ENCODE data around the gene NPR1.

The NPR1 gene

GRCh38 chr1:153677718-153678518 lies 570 bp upstream of the NPR1 start:
- Mint-ChIP-seq H3K36me3 (ENCODE audit: low read depth) (no peaks in the 10 kb centered on the region), H3K27me3 (ENCODE audit: low read depth) (peaks cover 49% of the 10 kb centered on the region)

GRCh38 chr1:153679337-153680119 lies 1.0 kb downstream of the NPR1 start:
- peak overlapping the region; percentile 28 to 89 (median 51) for H3K27ac Mint-ChIP-seq
- no peaks in the 10 kb centered on the region for H3K9me3 Mint-ChIP-seq
- peaks cover 20% of the 10 kb centered on the region for H3K4me1 Mint-ChIP-seq
- H3K27me3 Mint-ChIP-seq (ENCODE audit: low read depth), result peaks cover 56% of the 10 kb centered on the region
- H3K36me3 Mint-ChIP-seq (ENCODE audit: low read depth), result peaks cover 8% of the 10 kb centered on the region
- H3K4me3 Mint-ChIP-seq, result peak overlapping the region; percentile 84 to 89 (median 85)
- peak; percentile 27 to 32 (median 31) for TF ChIP-seq CTCF (IDR thresholded peaks at IDR 0.05; ENCODE audit: unreplicated experiment in 3 of 3)

More at GRCh38 chr1:153677718-153678518, 570 bp upstream of the NPR1 start:
- Mint-ChIP-seq H3K4me1 (peaks cover 20% of the 10 kb centered on the region), H3K27ac (peak overlapping the region in 2 of 3 experiments; percentile 5 to 7), H3K4me3 (peak overlapping the region; percentile 84 to 93 (median 85)), H3K9me3 (no peaks in the 10 kb centered on the region)
- TF ChIP-seq CTCF (IDR thresholded peaks at IDR 0.05; ENCODE audit: unreplicated experiment in 3 of 3), result peak; percentile 92 to 95 (median 92)

- no peak for TF ChIP-seq CTCF (IDR thresholded peaks at IDR 0.05; ENCODE audit: unreplicated experiment in 3 of 3)
- Mint-ChIP-seq H3K27ac (peak overlapping the region; percentile 28 to 89 (median 51)), H3K9me3 (no peaks in the 10 kb centered on the region), H3K4me1 (peaks cover 20% of the 10 kb centered on the region), H3K36me3 (ENCODE audit: low read depth) (peaks cover 8% of the 10 kb centered on the region), H3K27me3 (ENCODE audit: low read depth) (peaks cover 56% of the 10 kb centered on the region), H3K4me3 (peak overlapping the region; percentile 84 to 89 (median 85))
Measured at GRCh38 chr1:153680120-153680403, 1.6 kb downstream of the NPR1 start.

GRCh38 chr1:153682730-153683129 lies 4.2 kb downstream of the NPR1 start:
- H3K27ac Mint-ChIP-seq, result no peak overlapping the region
- peaks cover 16% of the 10 kb centered on the region for H3K36me3 Mint-ChIP-seq (ENCODE audit: low read depth)
- peaks cover 16% of the 10 kb centered on the region for H3K4me1 Mint-ChIP-seq
- H3K4me3 Mint-ChIP-seq, result no peak overlapping the region
- no peak for TF ChIP-seq CTCF (IDR thresholded peaks at IDR 0.05; ENCODE audit: unreplicated experiment in 3 of 3)
- peaks cover 59% of the 10 kb centered on the region for H3K27me3 Mint-ChIP-seq (ENCODE audit: low read depth)
- H3K9me3 Mint-ChIP-seq, result no peaks in the 10 kb centered on the region

- Mint-ChIP-seq H3K4me1 (peaks cover 5% of the 10 kb centered on the region), H3K27ac (no peak overlapping the region), H3K4me3 (no peak overlapping the region), H3K36me3 (ENCODE audit: low read depth) (peaks cover 27% of the 10 kb centered on the region), H3K27me3 (ENCODE audit: low read depth) (peaks cover 48% of the 10 kb centered on the region), H3K9me3 (no peaks in the 10 kb centered on the region)
- TF ChIP-seq CTCF (IDR thresholded peaks at IDR 0.05; ENCODE audit: unreplicated experiment in 3 of 3), result no peak
Measured at GRCh38 chr1:153683854-153684253, 5.4 kb downstream of the NPR1 start.
